ENCODE data around the gene CYP4F3.

- TF ChIP-seq CTCF (IDR thresholded peaks at IDR 0.05) (no peak), POLR2A (IDR thresholded peaks at IDR 0.05) (no peak)
Observed at GRCh38 chr19:15640904-15641597, 354 bp downstream of the CYP4F3 start.

All from lower leg skin (tissue), 3 donors.